Gastrocnemius medialis (tissue), 4 donors: Measurements from ENCODE around the gene RBL1. TPM values are rescaled to one million over a fixed set of nuclear protein-coding genes. Genes with fewer than 3 reads are reported as not detected.
A peak's percentile ranks its signal among the peaks of the same experiment; 100 is the strongest.

Source experiments
- ATAC-seq, 2 donors: fragments of 150-250 bp; one replicate each; pipeline ENCODE4 v1.9.1; 2016
- DNase-seq, 2 donors: peaks; one replicate each; pipeline ENCODE4 v3.0.0-alpha.2; 2019
- H3K27ac ChIP-seq, 4 donors: fragments of 200-600 bp; sonication (generic); 1 replicate in 1 of 4; 2 replicates in 3 of 4; pipeline ENCODE4 v1.5.1; 2016 to 2018; ENCODE audit warnings: mild to moderate bottlenecking in 2 of 4, moderate library complexity in 1 of 4
- H3K27me3 ChIP-seq, 3 donors: fragments of 200-600 bp; sonication (generic) in 2 of 3; 1 replicate in 1 of 3; 2 replicates in 2 of 3; pipeline versions ENCODE4 v1.5.1 to v1.6.0; 2016 to 2019; ENCODE audit warnings: mild to moderate bottlenecking in 1 of 3, moderate library complexity in 1 of 3
- H3K36me3 ChIP-seq, 2 donors: fragments of 200-600 bp; sonication (generic) in 1 of 2; one replicate each; pipeline ENCODE4 v1.5.1; 2017 to 2018
- H3K4me1 ChIP-seq, 2 donors: fragments of 200-600 bp; sonication (generic) in 1 of 2; one replicate each; pipeline ENCODE4 v1.5.1; 2016 to 2017; ENCODE audit warnings: mild to moderate bottlenecking in 2 of 2
- H3K4me3 ChIP-seq, 4 donors: fragments of 200-600 bp; sonication (generic) in 3 of 4; 1 replicate in 1 of 4; 2 replicates in 3 of 4; pipeline ENCODE4 v1.5.1; 2016 to 2019; ENCODE audit warnings: mild to moderate bottlenecking in 2 of 4
- H3K9me3 ChIP-seq, 3 donors: fragments of 200-600 bp; sonication (generic) in 2 of 3; 1 replicate in 1 of 3; 2 replicates in 2 of 3; pipeline ENCODE4 v1.5.1; 2016 to 2019
- POLR2A ChIP-seq, 2 donors: fragments of 450-650 bp; IDR thresholded peaks; one replicate each; pipeline ENCODE4 v1.6.1; 2017; ENCODE audit warnings: antibody characterized with exemption in 2 of 2, mild to moderate bottlenecking in 2 of 2, moderate library complexity in 2 of 2
- in situ Hi-C, 4 donors: fragments of 200-750 bp; cut with MboI; loops; one replicate each; pipeline versions ENCODE4 v1.15.0 to v1.8.0; 2017; ENCODE audit warnings: low sequenced_read_pairs in 4 of 4
- intact Hi-C: fragments of 100-400 bp; cut with DNase I; formaldehyde crosslinking; loops from one replicate; pipeline ENCODE4 v1.15.1; 2023; ENCODE audit warnings: low total_unique reads
- total RNA-seq, 4 donors: library from RNA; depleted of rRNA; stranded (reverse); fragments of >200 nt; gene quantifications; one replicate each; pipeline versions ENCODE4 v1.1.0 to v1.2.3, GENCODE V29; 2016
- TF ChIP-seq, protein P1 (sequence below), 5 experiments: fragments of 450-650 bp in 3 of 5; fragments of 200-600 bp in 2 of 5; sonication (generic) in 2 of 5; IDR thresholded peaks in 4 of 5; conservative IDR thresholded peaks in 1 of 5; 1 replicate in 4 of 5; 2 replicates in 1 of 5; pipeline ENCODE4 v1.5.1; 2016 to 2019; ENCODE audit warnings: antibody characterized with exemption in 5 of 5, mild to moderate bottlenecking in 3 of 5, moderate library complexity in 3 of 5

The RBL1 gene
- total RNA-seq, 4 donors from 2014 or later = 2.9 to 13.0 (median 6.1) TPM

DNA sequence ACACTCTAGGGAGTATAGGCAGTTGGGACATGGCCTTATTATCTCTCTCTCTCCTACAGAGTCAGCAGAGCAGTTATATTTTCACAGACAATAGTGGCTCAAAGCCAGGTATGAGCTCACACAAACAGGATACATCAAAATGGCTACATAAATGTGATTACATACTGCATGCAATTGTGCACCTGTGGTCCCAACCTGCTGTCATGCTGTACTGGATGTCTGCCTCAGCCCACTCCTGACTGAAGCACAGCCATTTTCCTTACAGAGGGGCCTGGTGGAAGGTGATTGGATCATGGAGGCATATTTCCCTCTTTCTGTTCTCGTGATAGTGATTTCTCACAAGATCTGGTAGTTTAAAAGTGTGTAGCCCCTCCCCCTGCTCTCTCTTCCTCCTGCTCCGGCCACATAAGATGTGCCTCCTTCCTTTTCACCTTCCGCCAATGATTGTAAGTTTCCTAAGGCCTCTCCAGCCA, 107.3 kb downstream of the RBL1 start:
- Histone ChIP-seq H3K27me3 (no peaks in the 10 kb centered on the region), H3K9me3 (no peaks in the 10 kb centered on the region), H3K4me1 (no peaks in the 10 kb centered on the region), H3K36me3 (no peaks in the 10 kb centered on the region), H3K27ac (peak overlapping the region in 1 of 4 donors; percentile 13), H3K4me3 (no peak overlapping the region)
- ATAC-seq (no peak), DNase-seq (no peak)
- TF ChIP-seq, protein P1, sequence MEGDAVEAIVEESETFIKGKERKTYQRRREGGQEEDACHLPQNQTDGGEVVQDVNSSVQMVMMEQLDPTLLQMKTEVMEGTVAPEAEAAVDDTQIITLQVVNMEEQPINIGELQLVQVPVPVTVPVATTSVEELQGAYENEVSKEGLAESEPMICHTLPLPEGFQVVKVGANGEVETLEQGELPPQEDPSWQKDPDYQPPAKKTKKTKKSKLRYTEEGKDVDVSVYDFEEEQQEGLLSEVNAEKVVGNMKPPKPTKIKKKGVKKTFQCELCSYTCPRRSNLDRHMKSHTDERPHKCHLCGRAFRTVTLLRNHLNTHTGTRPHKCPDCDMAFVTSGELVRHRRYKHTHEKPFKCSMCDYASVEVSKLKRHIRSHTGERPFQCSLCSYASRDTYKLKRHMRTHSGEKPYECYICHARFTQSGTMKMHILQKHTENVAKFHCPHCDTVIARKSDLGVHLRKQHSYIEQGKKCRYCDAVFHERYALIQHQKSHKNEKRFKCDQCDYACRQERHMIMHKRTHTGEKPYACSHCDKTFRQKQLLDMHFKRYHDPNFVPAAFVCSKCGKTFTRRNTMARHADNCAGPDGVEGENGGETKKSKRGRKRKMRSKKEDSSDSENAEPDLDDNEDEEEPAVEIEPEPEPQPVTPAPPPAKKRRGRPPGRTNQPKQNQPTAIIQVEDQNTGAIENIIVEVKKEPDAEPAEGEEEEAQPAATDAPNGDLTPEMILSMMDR (IDR thresholded peaks at IDR 0.05 in 4 of 5, conservative IDR thresholded peaks at IDR 0.05 in 1 of 5) = no peak
- no peak for TF ChIP-seq POLR2A (IDR thresholded peaks at IDR 0.05)
- intact Hi-C loops (no loop called here), in situ Hi-C loops (no loop called here)

DNA sequence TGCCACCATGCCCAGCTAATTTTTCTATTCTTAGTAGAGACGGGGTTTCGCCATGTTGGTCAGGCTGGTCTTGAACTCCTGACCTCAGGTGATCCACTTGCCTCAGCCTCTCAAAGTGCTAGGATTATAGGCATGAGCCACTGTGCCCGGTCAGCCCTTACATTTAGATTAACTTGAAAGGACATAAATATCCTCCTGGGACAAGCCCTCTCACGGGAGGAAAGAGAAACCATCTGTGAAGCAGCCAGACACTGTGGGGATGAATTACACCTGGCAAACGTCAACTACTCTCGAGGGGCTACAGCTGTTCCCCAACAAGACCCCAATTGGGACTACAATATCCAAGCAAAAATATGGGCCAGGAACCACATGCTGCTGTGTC, 111.5 kb downstream of the RBL1 start:
- in situ Hi-C loops (no loop called here), intact Hi-C loops (no loop called here)
- H3K27me3 ChIP-seq = no peaks in the 10 kb centered on the region
- H3K36me3 ChIP-seq = no peaks in the 10 kb centered on the region
- ATAC-seq (no peak), DNase-seq (no peak)
- TF ChIP-seq, protein P1 (IDR thresholded peaks at IDR 0.05 in 4 of 5, conservative IDR thresholded peaks at IDR 0.05 in 1 of 5) = no peak
- TF ChIP-seq POLR2A (IDR thresholded peaks at IDR 0.05) = no peak
- H3K4me1 ChIP-seq = no peaks in the 10 kb centered on the region
- no peaks in the 10 kb centered on the region for H3K9me3 ChIP-seq
- no peak overlapping the region for H3K4me3 ChIP-seq
- H3K27ac ChIP-seq = no peak overlapping the region

DNA sequence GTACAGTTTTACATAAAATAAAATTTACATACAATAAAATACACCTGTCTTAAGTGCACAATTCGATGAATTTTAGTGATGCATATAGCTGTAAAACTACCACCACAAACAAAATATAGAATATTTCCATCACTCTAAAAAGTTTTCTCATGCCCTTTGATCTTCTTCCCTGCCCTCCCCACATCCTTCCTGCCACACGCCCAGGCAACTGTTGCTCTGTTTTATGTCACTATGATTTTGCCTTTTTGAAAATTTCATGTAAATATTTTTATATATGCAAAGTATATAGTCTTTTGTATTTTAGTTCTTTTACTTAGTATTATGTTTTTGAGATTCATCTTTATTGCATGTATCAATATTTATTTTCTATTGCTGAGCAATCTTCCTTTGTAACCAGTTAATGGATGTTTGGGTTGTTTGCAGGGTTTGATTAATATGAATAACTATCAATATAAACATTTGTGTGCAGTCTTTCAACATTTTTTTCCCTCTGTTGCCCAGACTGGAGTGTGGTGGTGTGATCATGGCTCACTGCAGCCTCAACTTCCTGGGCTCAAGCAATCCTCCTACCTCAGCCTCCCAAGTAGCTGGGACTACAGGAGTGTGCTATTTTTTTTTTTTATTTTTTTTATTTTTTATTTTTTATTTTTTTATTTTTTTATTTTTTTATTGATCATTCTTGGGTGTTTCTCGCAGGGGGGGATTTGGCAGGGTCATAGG, 120.5 kb downstream of the RBL1 start:
- no peaks in the 10 kb centered on the region for H3K9me3 ChIP-seq
- no peaks in the 10 kb centered on the region for H3K27me3 ChIP-seq
- intact Hi-C loops = no loop called here
- H3K4me3 ChIP-seq = no peak overlapping the region
- H3K36me3 ChIP-seq = no peaks in the 10 kb centered on the region
- DNase-seq (no peak), ATAC-seq (no peak)
- TF ChIP-seq, protein P1 (IDR thresholded peaks at IDR 0.05 in 4 of 5, conservative IDR thresholded peaks at IDR 0.05 in 1 of 5) = no peak
- TF ChIP-seq POLR2A (IDR thresholded peaks at IDR 0.05) = no peak
- in situ Hi-C loops = no loop called here
- no peak overlapping the region for H3K27ac ChIP-seq
- no peaks in the 10 kb centered on the region for H3K4me1 ChIP-seq

DNA sequence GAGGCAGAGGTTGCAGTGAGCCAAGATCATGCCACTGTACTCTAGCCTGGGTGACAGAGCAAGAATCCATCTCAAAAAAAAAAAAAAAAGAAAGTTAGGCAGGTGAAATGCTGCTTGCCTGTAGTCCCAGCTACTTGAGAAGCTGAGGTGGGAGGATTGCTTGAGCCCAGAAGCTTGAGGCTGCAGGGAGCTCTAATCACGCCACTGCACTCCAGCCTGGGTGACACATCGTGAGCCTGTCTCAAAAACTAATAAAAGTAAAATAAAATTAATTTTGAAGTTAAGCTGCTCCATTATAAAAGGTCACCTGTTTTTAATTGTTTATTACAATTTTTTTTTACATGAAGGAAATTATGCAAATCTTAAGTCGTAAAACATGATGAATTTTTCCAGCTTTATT, 121.1 kb downstream of the RBL1 start:
- DNase-seq = no peak
- no peak for ATAC-seq

More for the DNA sequence above, 121.1 kb downstream of the RBL1 start:
- in situ Hi-C loops (no loop called here), intact Hi-C loops (no loop called here)
- no peaks in the 10 kb centered on the region for H3K9me3 ChIP-seq
- H3K4me3 ChIP-seq = no peak overlapping the region
- no peaks in the 10 kb centered on the region for H3K36me3 ChIP-seq
- TF ChIP-seq POLR2A (IDR thresholded peaks at IDR 0.05) = no peak
- TF ChIP-seq, protein P1 (IDR thresholded peaks at IDR 0.05 in 4 of 5, conservative IDR thresholded peaks at IDR 0.05 in 1 of 5) = no peak
- no peak overlapping the region for H3K27ac ChIP-seq
- H3K4me1 ChIP-seq = no peaks in the 10 kb centered on the region
- H3K27me3 ChIP-seq = no peaks in the 10 kb centered on the region
